Raji (cell line): Measurements from ENCODE around the gene S100A10.

Experiments
- POLR2A ChIP-seq: IDR thresholded peaks from 2 replicates; pipeline ENCODE4 v1.6.1; 2011; ENCODE audit warnings: low read depth, low read length, control low read depth; ENCODE audit not compliant: insufficient read depth

The S100A10 gene

DNA sequence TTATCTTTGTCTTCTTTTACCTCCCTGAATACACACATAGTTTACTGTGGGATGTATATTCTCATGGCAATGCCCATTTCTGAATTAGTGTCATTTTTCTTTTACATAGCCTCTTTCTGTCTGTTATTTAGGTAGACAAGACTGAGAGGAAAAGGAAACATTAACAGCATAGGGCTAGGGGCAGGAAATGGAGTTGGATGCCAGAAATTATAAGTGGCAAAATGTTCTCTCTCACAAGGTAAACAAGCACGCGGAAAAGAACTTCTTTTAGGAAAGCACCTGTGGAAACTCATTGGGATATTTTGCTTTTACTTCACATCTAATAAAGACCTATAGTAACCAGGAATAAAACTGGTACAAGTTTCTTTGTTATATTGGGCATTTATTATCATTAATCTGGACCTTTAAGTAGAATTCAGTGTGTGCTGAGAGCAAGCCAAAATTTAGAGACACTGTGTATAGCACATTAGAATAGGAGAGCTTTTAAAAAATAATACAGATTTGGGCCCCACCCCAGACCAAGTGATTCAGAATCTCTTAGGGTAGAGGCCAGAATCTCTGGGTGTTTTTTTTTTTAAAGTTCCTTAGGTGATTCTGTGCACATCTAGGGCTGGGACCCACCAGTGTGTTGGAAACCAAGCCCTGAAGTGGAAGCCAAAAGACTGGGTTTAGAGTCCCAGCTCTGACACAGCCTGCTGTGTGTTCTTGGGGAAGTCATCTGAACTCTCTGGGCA is 32.7 kb downstream of the S100A10 start:
- no peak for TF ChIP-seq POLR2A

DNA sequence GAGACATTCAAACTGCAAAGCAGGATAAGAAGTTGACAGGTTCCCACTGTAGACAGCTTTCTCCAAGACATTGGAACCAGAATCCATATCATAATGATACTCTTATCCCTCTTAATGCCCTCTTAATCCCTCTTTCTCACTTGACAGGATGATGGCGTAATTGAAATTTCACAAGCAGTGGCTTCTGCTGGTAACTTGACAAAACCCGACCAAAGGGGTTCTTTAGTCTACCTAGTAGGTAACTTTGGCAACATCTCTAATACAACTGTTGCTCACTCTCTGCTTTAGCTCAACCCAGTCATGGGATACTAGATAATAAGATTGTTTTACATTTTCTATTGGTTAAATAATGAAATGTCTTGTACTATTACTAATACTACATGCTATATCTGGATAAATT is 34.7 kb downstream of the S100A10 start:
- TF ChIP-seq POLR2A: no peak

DNA sequence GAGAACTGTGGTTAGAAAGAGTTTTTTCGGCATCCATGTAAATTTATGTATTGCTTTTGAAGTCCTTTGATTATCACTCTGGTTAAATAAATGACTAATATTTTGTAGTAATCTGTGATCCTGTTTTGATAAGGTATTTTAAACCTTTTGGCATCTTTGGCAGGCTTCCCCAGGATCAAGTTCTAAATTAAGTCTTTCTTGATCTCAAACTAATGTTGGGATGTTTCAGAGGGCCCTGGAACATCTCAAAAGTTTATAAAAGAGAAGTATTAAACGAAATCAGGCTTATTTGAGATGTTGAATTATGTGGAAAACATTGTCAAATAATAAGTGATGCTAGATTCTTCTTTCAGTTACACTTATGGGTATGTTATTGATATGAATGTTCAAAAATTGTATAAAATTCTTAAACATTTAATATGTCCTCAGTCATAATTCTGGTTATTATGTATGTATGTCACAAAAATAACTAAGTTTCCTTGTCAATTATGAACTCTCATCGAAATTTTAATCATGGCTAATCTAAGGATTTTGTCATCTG is 36.6 kb downstream of the S100A10 start:
- no peak for TF ChIP-seq POLR2A

DNA sequence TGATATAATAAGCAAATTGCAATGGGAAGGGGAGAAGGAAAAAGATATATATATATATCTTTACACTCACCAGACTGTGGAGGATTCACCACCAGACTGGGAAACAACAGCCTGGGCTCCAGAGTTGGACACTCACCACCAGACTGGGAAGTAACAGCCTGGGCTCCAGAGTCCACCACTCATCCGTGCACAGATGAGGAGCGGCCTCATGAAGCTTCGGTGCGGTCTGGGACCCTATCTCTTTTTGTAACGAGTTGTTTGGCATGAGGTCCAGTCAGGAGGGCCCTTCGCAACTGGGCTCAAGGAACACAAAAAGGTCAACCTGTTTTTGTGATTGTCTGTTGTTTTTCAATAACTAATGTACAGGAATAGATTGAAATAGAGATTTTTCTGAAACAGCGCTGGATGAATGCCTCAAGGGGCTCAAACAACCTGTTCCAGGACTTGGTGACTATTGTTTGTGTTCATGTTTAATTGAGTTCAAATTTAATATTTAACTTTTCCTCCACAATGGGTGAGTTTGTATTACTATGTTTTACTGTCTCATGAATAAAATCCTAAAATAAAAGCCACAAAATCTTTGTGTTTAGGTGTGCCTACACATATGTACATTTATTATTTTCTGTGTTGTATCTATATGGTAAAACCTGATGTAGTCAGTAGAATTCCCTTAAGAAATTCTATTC is 40.1 kb downstream of the S100A10 start:
- TF ChIP-seq POLR2A: no peak

DNA sequence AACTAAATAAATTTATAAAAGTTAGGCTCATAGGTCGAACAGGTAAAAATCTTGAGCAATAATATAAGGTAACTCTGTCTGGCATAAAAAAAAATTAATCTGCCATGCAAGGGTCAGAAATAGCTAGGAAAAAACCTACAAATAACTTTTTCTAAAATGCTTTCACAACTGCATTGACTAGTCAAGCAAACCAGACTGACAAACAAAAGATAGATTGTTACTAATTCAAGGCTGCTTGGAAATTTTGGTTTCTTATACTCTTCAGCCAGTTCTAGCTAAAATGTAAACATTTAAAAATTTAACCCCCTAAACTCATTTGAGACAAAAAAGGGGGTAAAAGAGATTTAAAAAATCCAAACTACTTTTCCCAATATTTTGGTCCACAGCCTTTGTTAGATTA is 40.8 kb downstream of the S100A10 start:
- no peak for TF ChIP-seq POLR2A

DNA sequence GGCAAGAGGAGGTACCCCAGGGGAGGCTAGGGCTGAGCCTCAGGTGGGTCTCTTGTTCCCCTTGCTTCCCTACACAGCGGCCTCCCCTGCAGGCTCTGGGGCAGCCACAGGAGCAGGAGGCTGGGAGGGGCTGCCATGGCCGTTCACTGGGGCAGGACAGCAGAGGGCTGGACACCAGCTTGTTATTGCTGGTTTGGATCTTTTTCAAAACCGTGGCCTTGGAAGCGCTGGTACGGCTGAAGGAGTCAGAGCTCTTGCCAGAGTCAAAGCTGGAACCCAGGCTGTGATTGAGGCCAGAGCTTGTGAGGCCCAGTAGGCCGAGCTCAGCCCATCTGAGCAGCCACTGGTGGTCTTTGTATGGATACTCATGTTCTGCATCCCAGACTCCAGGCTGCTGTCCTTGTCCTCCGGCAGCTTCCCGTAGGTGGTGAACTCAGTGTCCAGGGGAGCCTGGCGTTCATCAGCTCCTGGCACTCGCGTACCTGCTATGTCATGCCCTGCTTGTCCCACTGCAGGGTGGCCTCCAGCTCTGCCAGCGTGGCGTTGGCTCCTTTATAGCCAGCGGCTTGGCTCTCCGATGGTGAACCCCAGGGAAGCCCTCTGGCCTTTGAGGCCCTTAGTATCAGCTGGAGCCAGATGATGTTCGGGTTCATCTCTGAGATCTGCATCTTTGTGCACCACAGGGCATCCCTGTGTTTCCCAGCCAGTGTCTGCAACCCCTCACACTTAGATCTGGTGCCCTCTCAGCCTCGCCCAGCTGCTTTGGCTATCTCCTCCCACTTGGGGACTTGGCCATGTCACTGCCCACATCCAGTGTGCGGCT is 44.1 kb downstream of the S100A10 start:
- TF ChIP-seq POLR2A: no peak

DNA sequence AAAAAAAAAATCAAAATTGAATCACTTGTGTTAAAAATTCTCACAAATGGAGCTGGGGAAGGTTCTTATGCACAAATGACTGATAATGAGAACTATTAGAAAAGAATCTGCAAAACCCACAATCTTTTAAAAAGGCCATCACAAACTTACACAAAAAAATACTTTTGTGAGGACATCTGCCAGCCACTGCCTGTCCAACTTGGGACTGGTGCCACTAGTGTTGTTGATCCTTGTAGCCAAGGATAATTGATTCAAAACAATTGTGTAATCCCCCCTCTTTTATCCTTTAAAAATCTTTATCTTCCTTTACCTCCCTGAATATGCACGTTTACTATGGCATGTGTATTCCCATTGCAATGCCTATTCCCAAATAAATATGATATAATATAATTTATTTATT is 45.2 kb downstream of the S100A10 start:
- TF ChIP-seq POLR2A: no peak

DNA sequence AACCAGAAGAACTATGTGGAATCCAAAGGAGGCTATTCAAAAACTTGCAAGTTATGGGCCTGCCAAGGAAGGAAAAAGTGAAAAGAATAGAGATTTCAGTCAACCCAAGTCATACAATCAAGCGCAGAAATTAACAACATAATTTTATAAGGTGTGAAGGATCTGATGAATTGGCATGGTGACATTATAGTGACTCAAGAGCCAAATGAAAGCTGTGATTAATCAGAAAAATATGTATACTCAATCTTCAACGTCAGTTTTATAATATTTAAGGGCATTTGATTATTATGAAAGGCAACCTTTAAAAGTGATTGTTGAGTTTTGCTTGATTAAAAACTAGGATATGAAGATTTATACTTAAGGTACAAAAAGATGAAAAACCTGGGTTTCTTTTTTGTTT is 46.5 kb downstream of the S100A10 start:
- no peak for TF ChIP-seq POLR2A

DNA sequence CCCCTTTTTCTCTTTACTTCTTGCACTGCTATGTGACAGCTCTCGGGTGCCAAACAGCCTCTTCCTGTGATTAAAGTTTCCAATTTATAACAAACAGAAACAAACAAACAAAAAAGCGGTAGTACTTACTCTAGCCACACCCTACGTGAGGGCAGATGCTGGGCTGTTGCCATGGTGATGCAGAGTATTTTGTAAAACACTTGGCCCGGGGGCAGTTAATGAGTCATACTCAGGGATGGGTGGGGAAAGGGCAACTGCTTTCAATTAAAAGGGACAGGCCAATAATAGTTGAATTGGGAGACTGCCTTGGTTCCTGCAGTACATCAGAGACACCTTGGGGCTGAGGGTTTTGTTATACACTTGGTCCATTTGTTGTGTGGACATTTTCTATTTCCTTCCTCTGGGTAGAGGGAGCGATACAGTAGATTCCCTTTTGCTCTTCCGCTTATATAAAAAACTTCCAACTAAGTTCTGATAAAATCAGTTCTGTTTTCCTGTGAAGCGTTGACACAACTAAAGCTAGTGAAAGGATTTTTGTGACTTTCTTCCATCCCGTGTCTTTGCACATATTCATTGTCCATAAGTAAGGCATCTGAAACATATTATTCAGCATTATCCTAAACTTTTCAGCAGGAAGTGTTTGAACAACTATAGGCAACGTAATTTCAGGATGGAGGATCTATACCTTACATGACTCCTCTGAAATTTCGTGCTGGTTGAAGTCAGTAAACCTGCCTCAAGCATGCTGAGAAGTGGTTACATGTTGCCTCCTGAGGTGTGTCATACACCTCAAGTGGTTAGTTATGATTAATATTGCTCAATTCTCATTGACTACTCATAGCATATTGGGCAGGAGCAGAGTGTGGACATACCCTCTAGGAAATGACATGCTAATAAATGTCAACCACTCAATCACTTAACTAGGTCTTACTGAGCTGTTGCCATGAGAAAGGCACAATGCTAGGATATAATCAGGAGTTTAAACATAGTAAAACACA is 47.6 kb downstream of the S100A10 start:
- TF ChIP-seq POLR2A: no peak

DNA sequence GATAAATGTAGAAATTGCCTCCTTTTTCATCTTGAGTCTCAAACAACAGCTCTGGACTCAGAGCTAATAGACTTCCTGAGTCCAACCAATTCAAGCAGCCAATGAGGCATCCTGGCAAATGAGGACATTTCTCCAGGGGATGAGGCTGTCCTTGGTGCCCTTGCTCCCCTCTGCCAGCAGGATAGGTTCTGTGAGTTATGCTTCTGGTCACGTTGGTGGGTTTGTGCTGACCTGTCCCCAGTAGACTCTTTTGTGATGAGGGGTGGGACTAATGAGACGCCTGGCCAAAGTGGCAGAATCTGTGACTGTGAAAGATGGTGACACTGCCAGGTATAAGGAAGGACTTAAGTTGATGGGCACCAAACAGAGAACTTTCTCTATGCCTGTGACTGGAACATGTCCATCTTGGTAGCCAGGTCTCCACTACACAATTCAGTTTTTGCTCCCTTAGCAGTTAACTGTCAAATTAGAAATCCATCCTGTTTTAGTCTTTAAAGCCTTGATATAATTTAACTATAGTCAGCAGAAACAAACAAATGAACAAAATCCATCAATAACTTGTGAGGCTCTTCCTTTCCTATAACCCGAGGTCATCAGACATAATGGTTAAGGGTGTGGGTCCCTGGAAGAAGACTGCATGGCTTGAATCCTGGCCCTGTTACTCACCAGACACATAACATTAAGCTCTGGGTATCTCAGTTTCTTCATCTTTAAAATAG is 48.6 kb downstream of the S100A10 start:
- TF ChIP-seq POLR2A: no peak

DNA sequence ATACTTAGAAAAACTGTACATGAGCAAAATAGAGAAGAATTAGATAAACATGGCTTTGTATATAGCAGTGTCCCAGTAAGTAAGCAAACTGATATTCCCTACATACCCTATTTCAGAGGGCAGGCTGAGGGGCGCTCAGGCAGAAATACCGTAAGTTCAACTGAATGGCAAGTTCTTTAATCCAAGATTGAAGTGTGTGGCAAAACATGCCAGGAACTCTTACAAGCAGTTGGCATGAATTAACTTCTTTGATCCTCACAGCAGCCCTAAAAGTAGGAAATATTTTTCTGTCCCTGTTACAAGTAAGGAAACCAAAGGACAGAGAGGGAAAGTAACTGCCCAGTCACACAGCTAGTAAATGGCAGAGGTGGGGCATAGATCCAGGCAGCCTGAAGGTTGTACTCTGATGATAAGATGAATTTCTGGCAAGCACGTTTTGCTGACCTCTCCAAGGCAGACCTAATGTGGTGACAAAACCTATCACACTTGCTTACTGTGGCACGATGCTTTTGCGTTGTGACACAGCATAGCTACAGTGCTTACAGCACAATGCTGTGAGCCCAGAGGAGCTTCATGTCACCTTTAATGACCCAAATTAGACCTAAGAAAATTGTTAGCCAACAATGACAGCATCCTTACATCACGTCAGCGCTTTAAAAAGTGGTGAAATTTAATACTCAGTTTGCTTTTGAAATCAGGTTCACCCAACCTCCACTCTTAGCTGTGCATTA is 49.4 kb downstream of the S100A10 start:
- TF ChIP-seq POLR2A: no peak

DNA sequence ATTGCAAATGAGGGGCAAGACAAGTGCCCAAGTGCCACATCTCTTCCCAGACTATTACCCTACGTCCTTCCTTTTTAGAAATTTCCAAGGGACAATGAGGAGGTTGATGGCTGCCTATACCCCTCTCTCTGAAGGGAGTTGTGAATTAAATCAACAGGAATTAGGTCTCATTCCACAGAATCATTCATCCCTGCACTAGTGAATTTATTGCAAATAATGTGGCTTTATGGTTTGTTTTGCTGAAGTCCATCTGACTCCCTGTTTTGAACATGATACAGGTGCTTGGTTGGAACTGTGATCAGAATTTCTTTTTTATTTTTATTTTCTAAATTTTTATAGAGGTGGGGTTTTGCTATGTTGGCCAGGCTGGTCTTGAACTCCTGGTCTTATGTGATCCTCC is 50.1 kb downstream of the S100A10 start:
- TF ChIP-seq POLR2A: no peak

DNA sequence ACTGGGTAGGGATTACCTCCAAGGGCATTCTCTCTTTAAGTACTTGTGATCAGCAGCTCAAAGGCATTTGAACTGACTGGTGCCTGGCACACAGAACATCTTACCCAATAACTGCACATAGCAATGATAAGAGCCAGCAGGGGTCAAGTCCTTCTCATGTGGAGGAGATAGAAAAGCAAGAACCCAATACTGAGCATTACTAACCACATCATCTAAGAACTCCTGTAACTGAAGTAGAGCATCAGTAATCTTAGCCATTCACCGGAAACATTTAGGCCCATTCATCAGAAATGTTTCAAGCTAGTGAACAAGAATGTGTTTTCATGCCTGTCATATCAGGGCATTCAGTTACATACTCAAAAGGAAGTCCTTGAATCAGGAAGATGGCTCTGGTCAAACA is 50.8 kb downstream of the S100A10 start:
- no peak for TF ChIP-seq POLR2A
